Activated CD4-positive, alpha-beta T cell treated with anti-CD3 and anti-CD28 coated beads, Interleukin-2, amount 10 ng/mL, durations not matched to agents 7 days and 5 days (primary cell): ENCODE measurements around the gene DNER. TPM values are rescaled to one million over a fixed set of nuclear protein-coding genes. Genes with fewer than 3 reads are reported as not detected.
"Not testable (repeated sequence)": the region's sequence is repeated elsewhere in the genome, so short reads cannot be mapped to it uniquely, and the experiment has no call there.

Experiments
- CTCF ChIA-PET: fragments of 350-600 bp; sonication (Branson Sonifier 250); formaldehyde crosslinking; loops from one replicate; lab custom pipeline; 2021; ENCODE audit warnings: antibody characterized with exemption; lab: Charles Lee
- POLR2A ChIA-PET: fragments of 350-600 bp; sonication (Branson Sonifier 250); formaldehyde crosslinking; loops from one replicate; lab custom pipeline; 2021; ENCODE audit warnings: antibody characterized with exemption; lab: Charles Lee
- DNase-seq: peaks from one replicate; pipeline ENCODE4 v3.0.0-alpha.2; 2020
- H3K27ac Mint-ChIP-seq: one replicate; pipeline ENCODE4 v1.8.0; 2021; ENCODE audit warnings: mild to moderate bottlenecking, moderate library complexity, mixed read lengths
- H3K27me3 Mint-ChIP-seq: one replicate; pipeline ENCODE4 v1.8.0; 2021; ENCODE audit warnings: mixed read lengths
- H3K36me3 Mint-ChIP-seq: one replicate; pipeline ENCODE4 v1.8.0; 2021; ENCODE audit warnings: low read depth, mixed read lengths
- H3K4me1 Mint-ChIP-seq: one replicate; pipeline ENCODE4 v1.8.0; 2021; ENCODE audit warnings: mixed read lengths
- H3K4me3 Mint-ChIP-seq: one replicate; pipeline ENCODE4 v1.8.0; 2021; ENCODE audit warnings: mild to moderate bottlenecking, moderate library complexity, mixed read lengths
- H3K9me3 Mint-ChIP-seq: one replicate; pipeline ENCODE4 v1.8.0; 2021; ENCODE audit warnings: mixed read lengths
- total RNA-seq, 2 experiments: library from RNA; stranded (reverse); gene quantifications; one replicate each; pipeline ENCODE4 v1.2.3, GENCODE V29; 2021

DNER gene
- total RNA-seq, 2 experiments from 2014 or later: not detected

DNA sequence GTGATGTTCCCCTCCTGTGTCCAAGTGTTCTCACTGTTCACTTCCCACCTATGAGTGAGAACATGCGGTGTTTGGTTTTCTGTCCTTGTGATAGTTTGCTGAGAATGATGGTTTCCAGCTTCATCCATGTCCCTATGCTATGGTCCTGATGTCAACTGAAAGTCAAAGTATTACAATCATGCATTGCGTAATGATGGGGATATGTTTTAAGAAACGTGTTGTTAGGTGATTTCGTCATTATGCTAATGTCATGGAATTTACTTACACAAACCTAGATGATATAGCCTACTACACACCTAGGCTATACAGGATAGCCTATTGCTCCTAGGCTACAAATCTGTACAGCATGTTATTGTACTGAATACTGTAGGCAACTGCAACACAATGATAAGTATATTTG is 207.7 kb downstream of the DNER start:
- DNase-seq, POLR2A ChIA-PET, H3K36me3 Mint-ChIP-seq, H3K4me3 Mint-ChIP-seq, CTCF ChIA-PET, H3K27me3 Mint-ChIP-seq, H3K4me1 Mint-ChIP-seq, H3K27ac Mint-ChIP-seq, H3K9me3 Mint-ChIP-seq: not testable (repeated sequence)

DNA sequence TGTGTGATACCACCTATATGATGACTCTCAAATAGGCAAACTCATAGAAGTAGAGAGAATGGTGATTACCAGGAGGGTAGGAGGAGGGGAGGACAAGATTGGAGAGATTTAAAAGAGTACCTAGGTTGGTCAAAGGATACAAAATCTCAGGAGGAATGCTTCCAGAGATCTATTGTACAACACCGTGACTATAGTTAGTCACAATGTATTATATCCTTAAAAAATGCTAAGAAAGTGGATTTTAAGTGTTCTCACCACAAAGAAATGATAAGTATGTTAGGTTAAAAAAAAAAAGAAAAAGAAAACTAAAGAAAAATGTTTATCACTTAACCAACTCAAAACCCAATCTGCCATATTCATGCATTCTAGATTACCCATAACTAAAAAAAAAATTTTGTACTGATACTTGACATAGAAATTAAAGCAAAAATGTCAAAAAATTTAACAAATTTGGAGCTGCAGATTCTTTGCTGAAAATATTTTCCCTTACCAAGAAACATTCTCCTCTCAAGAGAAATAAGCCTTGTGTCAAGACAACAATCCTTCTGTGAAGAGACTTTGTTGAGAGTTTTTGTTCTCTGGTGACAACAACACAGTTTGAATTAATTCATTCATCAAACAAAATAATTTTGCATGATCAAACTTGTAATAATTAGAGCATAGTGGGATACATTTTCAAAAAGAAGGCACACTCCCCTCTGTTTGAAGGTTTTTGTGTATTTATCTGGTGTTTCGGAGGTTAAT is 213.1 kb downstream of the DNER start:
- no peak overlapping the region for H3K27ac Mint-ChIP-seq
- POLR2A ChIA-PET: no interaction called here
- no peaks in the 10 kb centered on the region for H3K36me3 Mint-ChIP-seq
- DNase-seq: no peak
- CTCF ChIA-PET: no interaction called here
- H3K4me1 Mint-ChIP-seq: no peaks in the 10 kb centered on the region
- H3K27me3 Mint-ChIP-seq: peaks cover 4% of the 10 kb centered on the region
- H3K9me3 Mint-ChIP-seq: no peaks in the 10 kb centered on the region
- no peak overlapping the region for H3K4me3 Mint-ChIP-seq

DNA sequence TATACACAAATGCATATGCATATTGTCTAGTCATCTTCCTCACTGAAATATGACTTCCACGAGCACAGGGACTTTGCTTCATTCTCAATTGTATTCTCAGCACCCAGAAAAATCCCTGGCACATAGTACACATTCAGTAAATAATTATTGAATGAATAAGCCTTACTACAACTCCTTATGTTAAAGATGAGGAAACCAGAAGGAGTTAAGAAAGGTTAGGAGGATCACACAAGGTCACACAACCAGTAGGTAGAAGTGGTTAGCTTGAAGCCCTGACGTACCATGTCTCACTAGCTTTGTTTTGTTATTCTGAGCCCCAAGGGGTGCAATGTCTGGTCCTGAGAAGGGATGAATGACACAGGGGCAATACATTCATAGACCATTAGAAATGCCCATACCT is 222.3 kb downstream of the DNER start:
- no peak for DNase-seq
- no peak overlapping the region for H3K4me3 Mint-ChIP-seq
- POLR2A ChIA-PET: no interaction called here
- no peaks in the 10 kb centered on the region for H3K9me3 Mint-ChIP-seq
- no peaks in the 10 kb centered on the region for H3K36me3 Mint-ChIP-seq
- no peaks in the 10 kb centered on the region for H3K27me3 Mint-ChIP-seq
- no peaks in the 10 kb centered on the region for H3K4me1 Mint-ChIP-seq
- H3K27ac Mint-ChIP-seq: no peak overlapping the region
- CTCF ChIA-PET: no interaction called here

DNA sequence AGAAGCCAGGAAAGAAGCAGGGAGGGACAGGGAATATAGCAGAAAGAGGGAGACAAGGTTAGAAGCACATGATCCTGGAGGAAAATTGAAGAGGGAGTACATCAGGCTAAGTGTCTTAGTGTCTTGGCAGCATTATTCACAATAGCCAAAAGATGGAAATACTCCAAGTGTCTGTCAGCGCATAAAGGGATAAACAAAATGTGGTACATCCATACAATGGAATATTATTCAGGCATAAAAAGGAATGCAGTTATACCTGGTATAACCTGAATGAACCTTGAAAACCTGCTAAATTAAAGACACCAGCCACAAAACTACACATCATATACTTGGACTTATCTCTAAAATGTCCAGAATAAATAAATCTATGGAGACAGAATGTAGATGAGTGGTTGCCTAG is 224.2 kb downstream of the DNER start:
- H3K36me3 Mint-ChIP-seq: no peaks in the 10 kb centered on the region
- H3K4me3 Mint-ChIP-seq: no peak overlapping the region
- ChIA-PET POLR2A (no interaction called here), CTCF (no interaction called here)
- no peak overlapping the region for H3K27ac Mint-ChIP-seq
- no peak for DNase-seq
- no peaks in the 10 kb centered on the region for H3K9me3 Mint-ChIP-seq
- no peaks in the 10 kb centered on the region for H3K27me3 Mint-ChIP-seq
- H3K4me1 Mint-ChIP-seq: no peaks in the 10 kb centered on the region

DNA sequence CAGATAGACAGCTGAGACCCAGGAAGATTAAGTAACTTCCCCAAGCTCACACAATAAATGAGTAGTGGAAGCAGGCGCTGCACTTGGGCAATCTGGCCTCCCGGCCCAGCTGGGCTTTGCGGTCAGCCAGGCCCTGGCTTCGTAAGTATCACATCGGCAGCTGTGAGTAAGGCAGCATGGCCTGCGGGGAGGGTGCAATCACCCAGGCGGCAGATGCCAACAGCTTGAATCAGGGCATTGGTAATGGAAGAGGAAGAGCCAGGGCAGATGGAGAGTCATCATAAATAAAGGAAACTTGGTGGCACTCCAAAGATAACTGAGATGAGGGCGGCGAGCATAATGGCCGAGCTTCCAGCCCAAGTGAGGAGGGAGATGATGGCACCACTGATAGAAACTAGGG is 225.3 kb downstream of the DNER start:
- Mint-ChIP-seq H3K4me3 (no peak overlapping the region), H3K4me1 (no peaks in the 10 kb centered on the region), H3K9me3 (no peaks in the 10 kb centered on the region), H3K36me3 (no peaks in the 10 kb centered on the region), H3K27me3 (no peaks in the 10 kb centered on the region), H3K27ac (no peak overlapping the region)
- ChIA-PET POLR2A (no interaction called here), CTCF (no interaction called here)
- no peak for DNase-seq

DNA sequence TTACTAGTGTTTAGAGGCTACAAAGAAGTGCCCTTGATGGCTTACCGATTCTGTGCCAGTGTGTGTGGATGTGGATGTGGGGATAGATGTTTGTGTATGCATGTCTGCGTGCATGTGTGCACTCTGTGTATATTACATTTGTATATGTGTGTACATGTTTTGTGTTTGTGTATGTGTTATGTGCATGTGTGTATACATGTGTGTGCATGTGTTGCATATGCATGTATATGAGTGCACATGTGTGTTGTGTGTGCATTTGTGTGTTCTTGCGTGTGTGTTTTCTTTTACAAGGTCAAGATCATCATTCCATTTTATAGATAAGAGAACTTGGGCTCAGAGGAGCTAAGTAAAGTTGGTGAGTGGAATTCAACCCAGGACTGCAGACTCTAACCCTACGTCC is 226.1 kb downstream of the DNER start:
- H3K4me3 Mint-ChIP-seq: no peak overlapping the region
- H3K9me3 Mint-ChIP-seq: no peaks in the 10 kb centered on the region
- ChIA-PET CTCF (no interaction called here), POLR2A (no interaction called here)
- DNase-seq: no peak
- no peaks in the 10 kb centered on the region for H3K27me3 Mint-ChIP-seq
- no peaks in the 10 kb centered on the region for H3K36me3 Mint-ChIP-seq
- H3K27ac Mint-ChIP-seq: no peak overlapping the region
- H3K4me1 Mint-ChIP-seq: no peaks in the 10 kb centered on the region

DNA sequence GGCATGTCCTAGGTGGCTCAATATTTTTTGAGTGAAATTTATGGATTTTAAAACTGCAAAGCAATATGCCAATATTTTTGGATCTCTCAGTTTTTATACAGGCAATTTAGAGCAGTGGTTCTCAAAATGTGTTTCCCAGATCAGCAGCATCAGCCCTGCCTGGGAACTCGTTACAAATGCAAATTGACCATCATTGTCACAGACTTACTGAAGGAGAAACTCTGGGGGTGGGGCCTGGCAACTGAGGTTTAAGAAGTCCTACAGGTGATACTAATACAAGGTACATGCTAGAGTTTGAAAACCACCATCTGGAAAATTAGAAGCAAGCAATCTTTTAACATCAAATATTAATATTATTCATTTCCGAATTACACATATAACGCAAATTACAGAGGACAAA is 227.7 kb downstream of the DNER start:
- no peak overlapping the region for H3K27ac Mint-ChIP-seq
- H3K9me3 Mint-ChIP-seq: no peaks in the 10 kb centered on the region
- POLR2A ChIA-PET: no interaction called here
- H3K4me1 Mint-ChIP-seq: no peaks in the 10 kb centered on the region
- H3K36me3 Mint-ChIP-seq: no peaks in the 10 kb centered on the region
- no peak for DNase-seq
- no peaks in the 10 kb centered on the region for H3K27me3 Mint-ChIP-seq
- CTCF ChIA-PET: no interaction called here
- no peak overlapping the region for H3K4me3 Mint-ChIP-seq

DNA sequence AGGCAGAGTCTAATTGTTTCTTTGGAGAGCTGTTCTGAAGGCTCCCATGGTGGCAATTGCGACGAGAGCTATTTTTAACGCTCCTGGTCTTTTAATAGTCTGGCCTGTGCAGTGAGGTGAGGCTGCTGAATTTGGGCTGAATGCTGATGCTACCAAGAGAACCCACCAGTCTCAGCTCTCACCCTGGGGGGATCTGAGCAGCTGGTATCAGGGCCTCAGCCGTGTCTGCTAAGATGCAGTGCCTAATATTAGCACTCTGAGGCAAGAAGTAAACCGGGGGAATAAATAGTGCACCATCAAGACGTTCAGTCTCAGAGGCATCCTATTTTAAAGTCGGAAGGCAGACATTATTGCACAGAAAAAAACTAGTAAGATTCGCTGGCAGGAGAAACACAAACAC is 228.5 kb downstream of the DNER start:
- no peaks in the 10 kb centered on the region for H3K4me1 Mint-ChIP-seq
- H3K4me3 Mint-ChIP-seq: no peak overlapping the region
- ChIA-PET POLR2A (no interaction called here), CTCF (no interaction called here)
- H3K9me3 Mint-ChIP-seq: no peaks in the 10 kb centered on the region
- DNase-seq: no peak
- H3K36me3 Mint-ChIP-seq: no peaks in the 10 kb centered on the region
- no peak overlapping the region for H3K27ac Mint-ChIP-seq
- H3K27me3 Mint-ChIP-seq: no peaks in the 10 kb centered on the region

DNA sequence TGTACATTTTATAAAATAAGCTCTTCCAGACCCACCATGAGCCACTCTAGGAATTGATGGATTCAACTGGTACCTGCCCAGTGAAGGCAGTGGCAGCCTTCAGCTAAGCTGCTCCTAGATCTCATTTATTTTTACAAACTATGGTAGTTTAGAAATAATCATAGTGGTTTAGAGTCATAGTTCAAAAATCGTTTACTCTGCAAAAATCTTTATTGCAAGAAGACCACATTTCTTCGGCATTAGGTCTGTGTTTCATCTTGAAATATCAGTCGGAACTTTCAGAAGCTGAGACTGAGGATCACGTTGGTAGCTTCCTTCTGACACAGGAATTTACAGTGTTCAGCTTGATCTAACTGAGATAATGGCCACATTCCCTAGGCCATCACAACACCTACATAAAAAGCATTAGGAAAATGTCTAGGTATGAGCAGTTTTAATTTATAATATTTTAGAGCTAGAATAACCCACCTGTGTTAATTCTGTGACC is 237.0 kb downstream of the DNER start:
- Mint-ChIP-seq H3K27me3 (no peaks in the 10 kb centered on the region), H3K27ac (no peak overlapping the region), H3K4me3 (no peak overlapping the region), H3K4me1 (no peaks in the 10 kb centered on the region), H3K36me3 (no peaks in the 10 kb centered on the region), H3K9me3 (no peaks in the 10 kb centered on the region)
- DNase-seq: no peak
- ChIA-PET CTCF (no interaction called here), POLR2A (no interaction called here)

DNA sequence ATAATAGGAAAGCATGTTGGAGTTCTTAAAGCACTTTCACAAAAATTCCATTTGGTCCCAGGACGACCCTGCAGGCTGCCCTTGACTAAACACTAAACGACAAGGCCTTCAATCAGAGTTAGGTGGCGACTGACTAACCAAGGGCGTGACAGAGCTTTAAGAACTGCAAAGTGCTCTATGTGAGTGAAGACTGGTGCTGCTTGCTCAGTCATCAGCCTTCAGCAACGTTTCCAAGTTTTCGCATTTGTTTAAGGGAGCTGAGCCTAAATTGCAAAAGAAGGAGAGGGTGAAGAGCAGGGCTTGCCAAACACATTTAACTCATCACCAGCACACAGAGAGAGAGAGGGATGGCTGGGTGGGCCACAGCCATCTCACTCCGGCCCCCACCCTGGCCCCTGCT is 238.6 kb downstream of the DNER start:
- Mint-ChIP-seq H3K27ac (no peak overlapping the region), H3K4me1 (no peaks in the 10 kb centered on the region), H3K36me3 (no peaks in the 10 kb centered on the region), H3K27me3 (no peaks in the 10 kb centered on the region), H3K4me3 (no peak overlapping the region), H3K9me3 (no peaks in the 10 kb centered on the region)
- ChIA-PET POLR2A (no interaction called here), CTCF (no interaction called here)
- DNase-seq: no peak

DNA sequence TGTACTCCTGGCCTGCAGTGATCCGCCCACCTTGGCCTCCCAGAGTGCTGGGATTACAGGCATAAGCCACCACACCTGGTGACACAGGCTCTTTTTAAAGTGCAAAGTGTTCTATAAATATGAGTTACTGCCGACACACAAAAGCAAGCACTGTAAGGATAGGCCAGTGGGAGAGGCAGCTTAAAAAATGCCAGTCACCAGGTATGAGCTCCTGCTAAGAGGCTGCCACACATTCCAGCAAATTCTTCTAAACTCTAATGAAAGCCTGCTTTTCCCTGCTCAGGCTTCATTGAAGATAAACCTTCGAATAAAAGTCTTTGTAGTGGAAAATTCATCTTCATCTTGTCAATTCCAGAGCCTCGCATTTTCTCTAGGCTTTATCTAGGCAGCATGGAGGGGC is 240.2 kb downstream of the DNER start:
- POLR2A ChIA-PET: no interaction called here
- no peak overlapping the region for H3K4me3 Mint-ChIP-seq
- H3K4me1 Mint-ChIP-seq: no peaks in the 10 kb centered on the region
- no peaks in the 10 kb centered on the region for H3K36me3 Mint-ChIP-seq
- CTCF ChIA-PET: no interaction called here
- no peaks in the 10 kb centered on the region for H3K9me3 Mint-ChIP-seq
- no peak overlapping the region for H3K27ac Mint-ChIP-seq
- no peaks in the 10 kb centered on the region for H3K27me3 Mint-ChIP-seq
- no peak for DNase-seq

DNA sequence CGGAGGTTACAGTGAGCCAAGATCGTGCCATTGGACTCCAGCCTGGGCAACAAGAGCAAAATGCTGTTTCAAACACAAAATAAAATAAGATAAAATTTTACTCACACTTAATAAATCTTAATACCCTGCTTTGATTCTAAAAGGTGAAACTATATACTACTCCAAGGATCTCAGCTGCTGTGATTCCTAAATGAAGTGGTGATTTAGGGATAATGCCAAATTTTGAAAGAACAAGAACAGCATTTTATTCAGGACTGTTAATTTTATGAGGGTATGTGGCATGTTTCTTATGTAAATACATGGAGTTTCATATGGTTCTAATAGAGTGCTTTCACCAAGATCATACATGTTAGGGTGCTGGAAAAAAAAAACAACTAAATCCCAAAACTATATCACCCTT is 243.6 kb downstream of the DNER start:
- no peak overlapping the region for H3K4me3 Mint-ChIP-seq
- ChIA-PET POLR2A (no interaction called here), CTCF (no interaction called here)
- H3K4me1 Mint-ChIP-seq: no peaks in the 10 kb centered on the region
- H3K36me3 Mint-ChIP-seq: no peaks in the 10 kb centered on the region
- no peaks in the 10 kb centered on the region for H3K27me3 Mint-ChIP-seq
- DNase-seq: no peak
- no peaks in the 10 kb centered on the region for H3K9me3 Mint-ChIP-seq
- H3K27ac Mint-ChIP-seq: no peak overlapping the region

DNA sequence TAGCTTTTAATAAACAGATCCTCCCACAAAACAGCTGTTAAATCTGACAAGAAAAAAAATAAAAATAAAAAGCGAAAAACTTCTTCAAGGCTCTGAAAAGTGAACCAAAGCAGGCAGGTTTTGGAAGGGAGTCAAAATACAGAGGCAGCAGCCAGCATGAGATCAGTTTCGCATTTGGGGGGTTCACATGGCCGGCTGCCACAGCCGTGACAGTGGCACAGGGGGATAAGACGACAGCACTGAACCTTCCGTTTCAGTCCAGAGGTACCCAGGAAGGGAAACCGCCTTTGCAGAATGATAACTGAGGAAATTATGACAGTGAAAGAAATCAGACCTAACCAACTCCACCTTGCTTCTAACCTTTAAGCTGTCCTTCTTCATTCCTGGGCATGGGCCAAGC is 246.6 kb downstream of the DNER start:
- Mint-ChIP-seq H3K4me3 (no peak overlapping the region), H3K9me3 (no peaks in the 10 kb centered on the region), H3K36me3 (no peaks in the 10 kb centered on the region), H3K27me3 (no peaks in the 10 kb centered on the region), H3K27ac (no peak overlapping the region), H3K4me1 (no peaks in the 10 kb centered on the region)
- DNase-seq: no peak
- POLR2A ChIA-PET: no interaction called here
- CTCF ChIA-PET: no interaction called here

DNA sequence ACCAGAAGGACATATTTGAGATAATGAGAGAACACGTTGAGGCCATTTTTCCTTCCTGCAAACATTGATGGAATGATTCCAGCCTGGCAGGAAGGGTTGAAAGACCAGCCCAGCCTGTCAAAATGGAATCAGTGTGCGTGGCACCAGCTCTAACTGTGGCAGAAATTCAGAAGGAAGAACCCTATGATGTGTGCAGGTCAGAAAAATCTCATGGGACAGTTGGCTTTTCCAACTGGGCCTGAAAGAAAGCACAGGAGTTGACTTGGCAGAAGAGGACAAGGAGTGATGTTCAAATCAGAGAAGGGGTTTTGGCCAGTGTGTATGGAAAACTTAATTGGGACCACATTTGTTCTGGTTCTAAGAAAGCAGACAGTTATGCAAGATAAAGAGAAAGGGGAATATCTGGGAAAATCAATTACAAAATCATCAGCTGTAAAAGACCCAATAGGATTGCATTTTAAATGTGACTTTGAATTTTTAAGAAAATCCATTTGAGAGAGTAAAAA is 250.5 kb downstream of the DNER start:
- Mint-ChIP-seq H3K36me3 (no peaks in the 10 kb centered on the region), H3K4me1 (no peaks in the 10 kb centered on the region), H3K4me3 (no peak overlapping the region), H3K27me3 (peaks cover 2% of the 10 kb centered on the region), H3K9me3 (no peaks in the 10 kb centered on the region), H3K27ac (no peak overlapping the region)
- CTCF ChIA-PET: no interaction called here
- POLR2A ChIA-PET: no interaction called here
- DNase-seq: no peak
